ENCODE data around the gene NTRK1. TPM values are rescaled to one million over a fixed set of nuclear protein-coding genes. Genes with fewer than 3 reads are reported as not detected.
"Not testable (repeated sequence)": the region's sequence is repeated elsewhere in the genome, so short reads cannot be mapped to it uniquely, and the experiment has no call there.

The NTRK1 gene
- total RNA-seq, 2 experiments from 2014 or later = 2.8 to 8.8 TPM

- no peaks in the 10 kb centered on the region for H3K9me3 Mint-ChIP-seq (ENCODE audit: low read depth)
- CTCF ChIA-PET = interaction anchor here (1.0 to 10.5 kb wide), 3 partner anchors 14 to 149 kb away, joined by 3 to 56 read pairs (median 3); no protein-coding TSS in a partner anchor
- DNase-seq (no peak), ATAC-seq (no peak)
- H3K36me3 Mint-ChIP-seq = no peaks in the 10 kb centered on the region
- no peak overlapping the region for H3K4me3 Mint-ChIP-seq
- H3K4me1 Mint-ChIP-seq = peaks cover 30% of the 10 kb centered on the region
- H3K27ac Mint-ChIP-seq = no peak overlapping the region
- peaks cover 96% of the 10 kb centered on the region for H3K27me3 Mint-ChIP-seq
These were observed 64.0 kb downstream of the NTRK1 start for GRCh38 chr1:156924478-156925153.

GRCh38 chr1:156925154-156926010 lies 64.7 kb downstream of the NTRK1 start:
- Mint-ChIP-seq H3K27me3 (peaks cover 97% of the 10 kb centered on the region), H3K27ac (no peak overlapping the region), H3K9me3 (ENCODE audit: low read depth) (no peaks in the 10 kb centered on the region), H3K4me1 (peaks cover 30% of the 10 kb centered on the region), H3K4me3 (no peak overlapping the region), H3K36me3 (no peaks in the 10 kb centered on the region)
- ATAC-seq (no peak), DNase-seq (no peak)
- CTCF ChIA-PET = interaction anchor here (1.2 to 10.5 kb wide), 7 partner anchors 8 to 148 kb away, joined by 3 to 62 read pairs (median 10); partner anchors contain the start of gene PEAR1

GRCh38 chr1:156926175-156926574 lies 65.5 kb downstream of the NTRK1 start:
- Mint-ChIP-seq H3K4me1 (peaks cover 29% of the 10 kb centered on the region), H3K9me3 (ENCODE audit: low read depth) (no peaks in the 10 kb centered on the region), H3K27ac (no peak overlapping the region), H3K27me3 (peaks cover 97% of the 10 kb centered on the region), H3K36me3 (no peaks in the 10 kb centered on the region), H3K4me3 (no peak overlapping the region)
- DNase-seq = peak; percentile 74
- CTCF ChIA-PET = interaction anchor here (1.3 to 10.5 kb wide), 8 partner anchors 9 to 119 kb away, joined by 3 to 62 read pairs (median 10); partner anchors contain the start of gene PEAR1
- peak; percentile 52 for ATAC-seq

GRCh38 chr1:156926695-156927094 lies 66.0 kb downstream of the NTRK1 start:
- not testable (repeated sequence) for H3K9me3 Mint-ChIP-seq (ENCODE audit: low read depth)

GRCh38 chr1:156927215-156928042 lies 66.8 kb downstream of the NTRK1 start:
- peak; percentile 75 for DNase-seq
- peaks cover 95% of the 10 kb centered on the region for H3K27me3 Mint-ChIP-seq
- H3K4me3 Mint-ChIP-seq = no peak overlapping the region
- ATAC-seq = peak; percentile 79
- no peaks in the 10 kb centered on the region for H3K36me3 Mint-ChIP-seq
- no peak overlapping the region for H3K27ac Mint-ChIP-seq
- H3K9me3 Mint-ChIP-seq (ENCODE audit: low read depth) = no peaks in the 10 kb centered on the region
- CTCF ChIA-PET = interaction anchor here (0.6 to 10.5 kb wide), 31 partner anchors 10 to 311 kb away, joined by 3 to 62 read pairs (median 5); partner anchors contain the start of genes NTRK1 and PEAR1
- peaks cover 33% of the 10 kb centered on the region for H3K4me1 Mint-ChIP-seq

More at GRCh38 chr1:156926695-156927094, 66.0 kb downstream of the NTRK1 start:
- CTCF ChIA-PET = interaction anchor here (1.3 to 10.5 kb wide), 12 partner anchors 9 to 120 kb away, joined by 3 to 62 read pairs (median 8); partner anchors contain the start of gene PEAR1
- not testable (repeated sequence) for ATAC-seq, H3K4me3 Mint-ChIP-seq, H3K36me3 Mint-ChIP-seq, H3K27ac Mint-ChIP-seq, DNase-seq
- H3K4me1 Mint-ChIP-seq = peaks cover 33% of the 10 kb centered on the region
- peaks cover 97% of the 10 kb centered on the region for H3K27me3 Mint-ChIP-seq

- peaks cover 33% of the 10 kb centered on the region for H3K4me1 Mint-ChIP-seq
- no peaks in the 10 kb centered on the region for H3K36me3 Mint-ChIP-seq
- H3K27ac Mint-ChIP-seq = no peak overlapping the region
- no peak overlapping the region for H3K4me3 Mint-ChIP-seq
- H3K9me3 Mint-ChIP-seq (ENCODE audit: low read depth) = no peaks in the 10 kb centered on the region
- CTCF ChIA-PET = interaction anchor here (0.6 to 10.5 kb wide), 30 partner anchors 11 to 304 kb away, joined by 3 to 62 read pairs (median 5); partner anchors contain the start of genes NTRK1 and PEAR1
- no peak for ATAC-seq
- no peak for DNase-seq
- peaks cover 95% of the 10 kb centered on the region for H3K27me3 Mint-ChIP-seq
These were observed 67.5 kb downstream of the NTRK1 start for GRCh38 chr1:156928043-156928602.

GRCh38 chr1:156929596-156930238 lies 69.1 kb downstream of the NTRK1 start:
- CTCF ChIA-PET = interaction anchor here (1.3 to 10.5 kb wide), 3 partner anchors 19 to 39 kb away, joined by 4 to 62 read pairs (median 56); partner anchors contain the start of gene PEAR1
- Mint-ChIP-seq H3K4me1 (peaks cover 30% of the 10 kb centered on the region), H3K36me3 (no peaks in the 10 kb centered on the region), H3K9me3 (ENCODE audit: low read depth) (no peaks in the 10 kb centered on the region), H3K4me3 (no peak overlapping the region), H3K27ac (no peak overlapping the region), H3K27me3 (peaks cover 87% of the 10 kb centered on the region)
- DNase-seq (no peak), ATAC-seq (no peak)

- Mint-ChIP-seq H3K27me3 (peaks cover 79% of the 10 kb centered on the region), H3K27ac (no peak overlapping the region), H3K4me3 (no peak overlapping the region), H3K9me3 (ENCODE audit: low read depth) (no peaks in the 10 kb centered on the region), H3K36me3 (no peaks in the 10 kb centered on the region), H3K4me1 (peaks cover 28% of the 10 kb centered on the region)
- CTCF ChIA-PET = interaction anchor here (4.9 kb wide), 1 partner anchor 40 kb away, joined by 62 read pairs; the partner anchor contains the start of gene PEAR1
- DNase-seq (no peak), ATAC-seq (no peak)
These were observed 69.8 kb downstream of the NTRK1 start for GRCh38 chr1:156930483-156930882.

Other genes with a start within 250 kb of the NTRK1 start
- not detected for gene HAPLN2, start 241.4 kb upstream of the NTRK1 start, total RNA-seq
- gene BCAN, start 218.7 kb upstream of the NTRK1 start, total RNA-seq = under 1 TPM in 1 of 2 experiments, not detected in 1; 0.07 TPM
- gene NES, start 183.5 kb upstream of the NTRK1 start, total RNA-seq = not detected
- gene CRABP2, start 155.3 kb upstream of the NTRK1 start, total RNA-seq = 1 to 10 TPM; 1.4 to 1.9 TPM
- 10 to 100 TPM; 44.0 to 49.6 TPM for gene METTL25B, start 132.4 kb upstream of the NTRK1 start, total RNA-seq
- gene ISG20L2, start 132.1 kb upstream of the NTRK1 start, total RNA-seq = 10 to 100 TPM; 56.0 to 70.3 TPM
- gene MRPL24, start 119.8 kb upstream of the NTRK1 start, total RNA-seq = 10 to 100 TPM; 60.4 to 80.0 TPM
- 100 to 1,000 TPM; 258 to 340 TPM for gene HDGF, start 109.2 kb upstream of the NTRK1 start, total RNA-seq
- gene PRCC, start 93.3 kb upstream of the NTRK1 start, total RNA-seq = 10 to 100 TPM; 68.7 to 99.8 TPM
- gene SH2D2A, start 44.0 kb upstream of the NTRK1 start, total RNA-seq = 100 to 1,000 TPM; 157 to 205 TPM
- under 1 TPM; 0.09 to 0.19 TPM for gene INSRR, start 1.7 kb upstream of the NTRK1 start, total RNA-seq
- gene PEAR1, start 32.9 kb downstream of the NTRK1 start, total RNA-seq = not detected
- gene LRRC71, start 59.8 kb downstream of the NTRK1 start, total RNA-seq = not detected
- 1 to 10 TPM in 1 of 2 experiments, under 1 TPM in 1; 0.66 to 6.1 TPM for gene ARHGEF11, start 184.9 kb downstream of the NTRK1 start, total RNA-seq
- not detected for gene ETV3L, start 238.9 kb downstream of the NTRK1 start, total RNA-seq

Measured in activated CD8-positive, alpha-beta memory T cell treated with anti-CD3 and anti-CD28 coated beads, Interleukin-2, amount 10 ng/mL, durations not matched to agents 7 days and 5 days (primary cell).